Lung (tissue), 12 donors: ENCODE results near the gene PALD1. TPM values are rescaled to one million over a fixed set of nuclear protein-coding genes. Genes with fewer than 3 reads are reported as not detected.

Source experiments
- ATAC-seq: fragments of 200-7000 bp; cut with Tn5 transposase; one replicate; pipeline ENCODE4 v1.9.1; 2020; ENCODE audit warnings: moderate number of reproducible peaks; ENCODE audit not compliant: insufficient read depth, low FRiP score
- DNase-seq, 3 donors: peaks; one replicate each; pipeline ENCODE4 v3.0.0-alpha.2; 2013 to 2017
- H3K27ac ChIP-seq, 2 donors: one replicate each; pipeline ENCODE4 v1.5.1; 2013; ENCODE audit warnings: mild to moderate bottlenecking in 2 of 2, moderate library complexity in 2 of 2, control low read depth in 1 of 2, inconsistent platforms in 1 of 2, low read depth in 1 of 2, low read length in 1 of 2
- H3K27me3 ChIP-seq, 3 donors: one replicate each; pipeline ENCODE4 v1.5.1; 2013; ENCODE audit warnings: low read length in 2 of 3; ENCODE audit not compliant: control insufficient read depth in 3 of 3, insufficient read depth in 3 of 3
- H3K36me3 ChIP-seq, 4 donors: one replicate each; pipeline ENCODE4 v1.5.1; 2013; ENCODE audit warnings: low read length in 4 of 4, mild to moderate bottlenecking in 1 of 4, moderate library complexity in 1 of 4; ENCODE audit not compliant: control insufficient read depth in 4 of 4, insufficient read depth in 4 of 4
- H3K4me1 ChIP-seq, 5 donors: one replicate each; pipeline ENCODE4 v1.5.1; 2013; ENCODE audit warnings: low read length in 5 of 5, mild to moderate bottlenecking in 2 of 5, moderate library complexity in 1 of 5; ENCODE audit not compliant: control insufficient read depth in 5 of 5, insufficient read depth in 5 of 5
- H3K4me3 ChIP-seq: one replicate; pipeline ENCODE4 v1.5.1; 2013; ENCODE audit warnings: mild to moderate bottlenecking, control low read depth, moderate library complexity
- H3K9ac ChIP-seq, 2 donors: one replicate each; pipeline ENCODE4 v1.5.1; 2013; ENCODE audit warnings: low read length in 2 of 2, control low read depth in 1 of 2; ENCODE audit not compliant: insufficient read depth in 1 of 2
- H3K9me3 ChIP-seq, 4 donors: one replicate each; pipeline ENCODE4 v1.5.1; 2013; ENCODE audit warnings: low read length in 3 of 4, mild to moderate bottlenecking in 1 of 4, moderate library complexity in 1 of 4; ENCODE audit not compliant: control insufficient read depth in 4 of 4, insufficient read depth in 3 of 4
- CTCF ChIP-seq: IDR thresholded peaks from 2 replicates; pipeline ENCODE4 v1.5.1; 2012; ENCODE audit warnings: mild to moderate bottlenecking; ENCODE audit errors: control extremely low read depth, extremely low read depth
- WGBS, 2 donors: extraction: QIAGEN DNeasy Blood & Tissue Kit; methylation state at CpG; one replicate each; pipeline ENCODE4 v1.1.7; 2013; 5-methylcytosine and 5-hydroxymethylcytosine counted together
- polyA plus RNA-seq, 2 donors: library from polyadenylated mRNA; stranded (reverse); fragments of 200-250 nt; gene quantifications; one replicate each; pipeline ENCODE4 v1.2.1, GENCODE V29; 2013
- total RNA-seq, 2 donors: library from RNA; depleted of rRNA in 1 of 2; stranded (reverse); fragments of >200 nt in 1 of 2; gene quantifications; one replicate each; pipeline ENCODE4 v1.2.1, GENCODE V29; 2014 to 2021
- donor health status: control.
- donor health status: control.
- donor health status: Bipolar disorder and iron deficiency.
- donor health status: healthy.
- donor health status: DM: yes; HTN: yes; CAD: no.

The PALD1 gene
- total and polyA plus RNA-seq, 4 donors = 10.5 to 19.7 (median 15.6) TPM

- DNase-seq (peak; percentile 85 to 91 (median 86)), ATAC-seq (no peak)
- H3K27ac ChIP-seq = no peak overlapping the region
- H3K9ac ChIP-seq = no peak overlapping the region
- no peaks in the 10 kb centered on the region for H3K27me3 ChIP-seq
- peaks cover 0 to 13% (median 0%) of the 10 kb centered on the region in 4 donors for H3K36me3 ChIP-seq
- H3K4me3 ChIP-seq = no peak overlapping the region
- no peaks in the 10 kb centered on the region for H3K9me3 ChIP-seq
- H3K4me1 ChIP-seq = peaks cover 0 to 52% (median 27%) of the 10 kb centered on the region in 5 donors
- 76 to 81% methylated on average over 15 of the region's 15 CpGs for WGBS, 2 donors
- TF ChIP-seq CTCF = no peak
Observed at GRCh38 chr10:70562036-70562755, 83.6 kb downstream of the PALD1 start.

- Histone ChIP-seq H3K4me3 (no peak overlapping the region), H3K9ac (no peak overlapping the region), H3K27me3 (no peaks in the 10 kb centered on the region), H3K27ac (no peak overlapping the region), H3K36me3 (peaks cover 0 to 15% (median 0%) of the 10 kb centered on the region in 4 donors), H3K9me3 (no peaks in the 10 kb centered on the region), H3K4me1 (peaks cover 0 to 52% (median 27%) of the 10 kb centered on the region in 5 donors)
- 84 to 87% methylated on average over 7 of the region's 7 CpGs for WGBS, 2 donors
- DNase-seq = no peak
- ATAC-seq = no peak
- TF ChIP-seq CTCF = no peak
Observed at GRCh38 chr10:70563230-70563629, 84.7 kb downstream of the PALD1 start.

- Histone ChIP-seq H3K4me3 (no peak overlapping the region), H3K4me1 (peaks cover 0 to 43% (median 23%) of the 10 kb centered on the region in 5 donors), H3K9me3 (no peaks in the 10 kb centered on the region), H3K36me3 (peaks cover 0 to 17% (median 0%) of the 10 kb centered on the region in 4 donors), H3K27ac (no peak overlapping the region), H3K9ac (no peak overlapping the region), H3K27me3 (no peaks in the 10 kb centered on the region)
- WGBS, 2 donors = 95 to 98% methylated on average over 21 of the region's 21 CpGs
- ATAC-seq (no peak), DNase-seq (no peak)
- no peak for TF ChIP-seq CTCF
Observed at GRCh38 chr10:70564113-70564725, 85.7 kb downstream of the PALD1 start.
